Gastroesophageal sphincter (tissue), 3 donors: ENCODE data around the gene ARHGAP28.

ENCODE experiments used
- EP300 ChIP-seq: sonication (generic); formaldehyde crosslinking; IDR thresholded peaks from one replicate; pipeline ENCODE4 v1.6.1; 2017; ENCODE audit warnings: antibody characterized with exemption, mild to moderate bottlenecking
- POLR2A ChIP-seq, 2 donors: fragments of 450-650 bp; IDR thresholded peaks; one replicate each; pipeline ENCODE4 v1.6.1; 2017; ENCODE audit warnings: antibody characterized with exemption in 2 of 2, mild to moderate bottlenecking in 2 of 2, moderate library complexity in 1 of 2
- POLR2AphosphoS5 ChIP-seq: sonication (generic); formaldehyde crosslinking; IDR thresholded peaks from one replicate; pipeline ENCODE4 v1.6.1; 2017; ENCODE audit warnings: antibody characterized with exemption
- TF ChIP-seq, protein P1 (sequence below), 4 experiments: fragments of 200-600 bp in 2 of 4; fragments of 450-650 bp in 2 of 4; sonication (generic) in 1 of 4; IDR thresholded peaks; one replicate each; pipeline ENCODE4 v1.5.1; 2017 to 2019; ENCODE audit warnings: antibody characterized with exemption in 4 of 4, mild to moderate bottlenecking in 2 of 4, moderate library complexity in 2 of 4

- TF ChIP-seq, protein P1, sequence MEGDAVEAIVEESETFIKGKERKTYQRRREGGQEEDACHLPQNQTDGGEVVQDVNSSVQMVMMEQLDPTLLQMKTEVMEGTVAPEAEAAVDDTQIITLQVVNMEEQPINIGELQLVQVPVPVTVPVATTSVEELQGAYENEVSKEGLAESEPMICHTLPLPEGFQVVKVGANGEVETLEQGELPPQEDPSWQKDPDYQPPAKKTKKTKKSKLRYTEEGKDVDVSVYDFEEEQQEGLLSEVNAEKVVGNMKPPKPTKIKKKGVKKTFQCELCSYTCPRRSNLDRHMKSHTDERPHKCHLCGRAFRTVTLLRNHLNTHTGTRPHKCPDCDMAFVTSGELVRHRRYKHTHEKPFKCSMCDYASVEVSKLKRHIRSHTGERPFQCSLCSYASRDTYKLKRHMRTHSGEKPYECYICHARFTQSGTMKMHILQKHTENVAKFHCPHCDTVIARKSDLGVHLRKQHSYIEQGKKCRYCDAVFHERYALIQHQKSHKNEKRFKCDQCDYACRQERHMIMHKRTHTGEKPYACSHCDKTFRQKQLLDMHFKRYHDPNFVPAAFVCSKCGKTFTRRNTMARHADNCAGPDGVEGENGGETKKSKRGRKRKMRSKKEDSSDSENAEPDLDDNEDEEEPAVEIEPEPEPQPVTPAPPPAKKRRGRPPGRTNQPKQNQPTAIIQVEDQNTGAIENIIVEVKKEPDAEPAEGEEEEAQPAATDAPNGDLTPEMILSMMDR (IDR thresholded peaks at IDR 0.05), result no peak
- TF ChIP-seq EP300, result no peak
- no peak for TF ChIP-seq POLR2A (IDR thresholded peaks at IDR 0.05)
- TF ChIP-seq POLR2AphosphoS5, result no peak
These were observed 9.4 kb upstream of the ARHGAP28 start for GRCh38 chr18:6719910-6720683.
